Left ventricle myocardium inferior (tissue), 1 donor: ENCODE results near the gene RUVBL2. TPM values are rescaled to one million over a fixed set of nuclear protein-coding genes. Genes with fewer than 3 reads are reported as not detected.
"Not testable (repeated sequence)": the region's sequence is repeated elsewhere in the genome, so short reads cannot be mapped to it uniquely, and the experiment has no call there.

Experiments
- DNase-seq: peaks from one replicate; pipeline ENCODE4 v3.0.0-alpha.2; 2020
- H3K27ac ChIP-seq: fragments of 200-600 bp; replicated peaks from 2 replicates; pipeline ENCODE4 v1.8.0; 2021
- H3K27me3 ChIP-seq: fragments of 200-600 bp; 2 replicates; pipeline ENCODE4 v1.8.0; 2021; ENCODE audit warnings: low read depth
- H3K36me3 ChIP-seq: fragments of 200-600 bp; 2 replicates; pipeline ENCODE4 v1.8.0; 2021
- H3K4me1 ChIP-seq: fragments of 200-600 bp; 2 replicates; pipeline ENCODE4 v1.8.0; 2021
- H3K4me3 ChIP-seq: fragments of 200-600 bp; 2 replicates; pipeline ENCODE4 v1.8.0; 2021; ENCODE audit warnings: mild to moderate bottlenecking, moderate library complexity
- H3K9me3 ChIP-seq: fragments of 200-600 bp; replicated peaks from 2 replicates; pipeline ENCODE4 v1.8.0; 2021
- CTCF ChIP-seq: fragments of 200-600 bp; IDR thresholded peaks from 2 replicates; pipeline ENCODE4 v1.8.0; 2021; ENCODE audit warnings: antibody characterized with exemption, mild to moderate bottlenecking, borderline replicate concordance
- intact Hi-C: fragments of 100-400 bp; cut with micrococcal nuclease; formaldehyde crosslinking; loops from one replicate; pipeline ENCODE4 v1.11.0; 2022
- total RNA-seq: library from RNA; stranded (reverse); fragmentation: NEBNext Ultra II Directional; extraction: Animal tissue kit (Norgen Biotek cat#: 25700); gene quantifications from one replicate; pipeline ENCODE4 v1.2.1, GENCODE V29; 2021
- donor health status: DM: no; HTN: yes; CAD: no; lungs with severe emphysema.

The RUVBL2 gene
- total RNA-seq, 1 donor from 2014 or later, result 44.4 TPM

DNA sequence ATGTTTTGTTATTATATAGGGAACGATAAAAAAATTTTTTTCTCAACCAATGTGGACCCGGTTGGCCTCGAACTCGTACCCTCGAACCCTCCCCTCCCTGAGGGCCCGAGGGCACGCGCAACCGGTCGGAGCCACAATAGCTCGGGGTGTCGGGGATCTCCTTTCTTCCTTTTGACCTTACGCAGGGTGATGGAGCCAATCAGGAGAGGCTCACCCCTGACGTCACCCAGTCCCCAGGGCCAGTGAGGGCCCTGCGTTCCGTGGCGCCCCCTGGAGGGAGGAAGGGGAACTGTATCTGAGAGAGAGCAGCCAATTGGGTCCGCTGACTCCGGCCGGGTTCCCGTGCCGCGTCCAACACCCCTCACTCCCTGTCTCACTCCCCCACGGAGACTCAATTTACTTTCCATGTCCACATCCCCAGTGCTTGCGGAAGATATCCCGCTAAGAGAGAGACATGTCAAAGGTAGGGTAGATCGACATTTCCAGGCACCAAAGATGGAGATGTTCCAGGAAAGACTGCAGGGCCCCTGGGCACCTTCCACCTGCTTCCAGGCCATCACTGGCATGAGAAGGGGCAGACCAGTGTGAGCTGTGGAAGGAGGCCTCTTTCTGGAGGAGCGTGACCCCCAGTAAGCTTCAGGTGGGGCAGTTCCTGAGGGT, 38.1 kb downstream of the RUVBL2 start, which contains the start of gene CGB2:
Gene CGB2 (plus strand): TSS at position 249 of the 660 bp plus-strand sequence. CDS start 206 bp downstream, at position 455.
- intact Hi-C loops, result not testable (repeated sequence)
- TF ChIP-seq CTCF, result peak; percentile 30

DNA sequence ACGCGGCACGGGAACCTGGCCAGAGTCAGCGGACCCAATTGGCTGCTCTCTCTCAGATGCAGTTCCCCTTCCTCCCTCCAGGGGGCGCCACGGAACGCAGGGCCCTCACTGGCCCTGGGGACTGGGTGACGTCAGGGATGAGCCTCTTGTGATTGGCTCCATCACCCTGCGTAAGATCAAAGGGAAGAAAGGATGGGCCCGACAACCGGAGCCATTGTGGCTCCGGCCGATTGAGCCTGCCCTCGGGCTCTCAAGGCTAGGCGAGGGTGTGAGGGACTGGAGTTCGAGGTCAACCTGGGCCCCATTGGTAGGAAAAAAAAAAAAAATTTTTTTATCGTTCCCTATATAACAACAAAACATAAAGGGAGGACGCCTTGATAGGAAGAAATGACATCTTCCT, 43.1 kb downstream of the RUVBL2 start, which contains the start of gene CGB1:
Gene CGB1 (minus strand): TSS at position 81 of the 400 bp plus-strand sequence. CDS start 184 bp downstream, outside the sequence.
- H3K4me1 ChIP-seq, intact Hi-C loops, H3K4me3 ChIP-seq, H3K36me3 ChIP-seq, DNase-seq, H3K27ac ChIP-seq, H3K9me3 ChIP-seq: not testable (repeated sequence)
- H3K27me3 ChIP-seq, result peaks cover 20% of the 10 kb centered on the region
- TF ChIP-seq CTCF, result peak; percentile 26

More for the DNA sequence above, 38.1 kb downstream of the RUVBL2 start, which contains the start of gene CGB2:
- not testable (repeated sequence) for H3K36me3 ChIP-seq, H3K4me1 ChIP-seq, H3K4me3 ChIP-seq, H3K27ac ChIP-seq, DNase-seq, H3K9me3 ChIP-seq
- H3K27me3 ChIP-seq, result peaks cover 23% of the 10 kb centered on the region

GRCh38 chr19:49038111-49038510, 44.4 kb downstream of the RUVBL2 start:
- H3K27ac ChIP-seq, H3K9me3 ChIP-seq, intact Hi-C loops, H3K4me3 ChIP-seq, H3K4me1 ChIP-seq, DNase-seq, H3K36me3 ChIP-seq: not testable (repeated sequence)
- H3K27me3 ChIP-seq, result peaks cover 16% of the 10 kb centered on the region

DNA sequence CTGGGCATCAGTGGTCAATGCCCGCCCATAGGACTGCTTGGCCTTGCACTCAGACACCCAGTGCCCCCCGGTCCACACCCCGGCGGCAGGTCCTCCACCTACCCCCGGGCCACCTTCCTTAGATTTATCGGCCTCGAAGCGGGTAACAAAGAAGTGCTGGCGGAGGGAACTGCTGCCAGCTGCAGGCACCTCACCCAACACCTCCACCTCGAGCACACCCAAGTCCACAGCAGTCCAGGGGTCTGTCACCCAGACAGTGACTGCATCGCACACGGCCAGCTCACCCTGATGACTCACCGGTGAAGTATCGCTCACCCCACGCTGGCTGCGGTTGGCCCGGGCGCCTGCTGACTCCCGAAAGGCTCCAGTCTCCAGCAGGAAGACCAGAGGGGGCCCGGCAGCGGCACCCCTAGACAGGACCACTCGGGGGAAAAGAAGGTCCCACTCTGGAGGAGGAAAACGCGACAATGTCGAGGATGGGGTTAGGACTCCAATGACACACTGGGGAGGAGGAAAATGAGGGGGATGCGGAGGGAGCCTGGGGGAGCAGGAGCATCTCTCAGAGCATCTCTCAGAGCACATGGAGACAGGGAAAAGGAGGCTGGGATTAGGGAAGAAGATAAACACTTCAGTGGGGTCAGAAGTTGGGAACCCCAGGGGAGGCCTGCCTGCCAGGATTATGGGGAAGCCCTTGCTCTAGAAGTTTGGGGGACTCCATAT, 45.0 kb downstream of the RUVBL2 start:
- intact Hi-C loops, H3K9me3 ChIP-seq, H3K27ac ChIP-seq, H3K36me3 ChIP-seq, DNase-seq, H3K4me3 ChIP-seq, H3K4me1 ChIP-seq: not testable (repeated sequence)
- H3K27me3 ChIP-seq, result peaks cover 16% of the 10 kb centered on the region

DNA sequence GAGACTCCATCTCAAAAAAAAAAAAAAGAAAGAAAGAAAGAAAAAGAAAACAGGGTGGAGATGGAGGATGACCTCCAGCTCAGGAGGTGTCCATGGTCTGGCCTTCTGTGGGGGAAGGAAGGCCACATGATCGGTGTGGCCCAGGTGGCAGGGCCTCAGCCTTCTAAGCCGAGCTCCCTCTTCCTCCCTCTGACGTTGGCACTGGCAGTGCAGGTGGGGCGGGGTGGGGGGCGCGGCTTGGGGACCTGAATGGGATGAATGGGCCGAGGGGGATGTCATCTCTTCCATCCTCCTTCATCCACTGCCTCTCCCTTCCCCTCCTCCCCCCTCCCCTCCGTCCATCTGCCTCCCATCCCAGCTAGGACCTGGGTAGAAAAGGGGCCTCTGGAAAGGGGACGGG, 46.0 kb downstream of the RUVBL2 start:
- H3K27ac ChIP-seq, H3K9me3 ChIP-seq, DNase-seq, H3K4me3 ChIP-seq, H3K36me3 ChIP-seq, intact Hi-C loops, H3K4me1 ChIP-seq: not testable (repeated sequence)
- peaks cover 16% of the 10 kb centered on the region for H3K27me3 ChIP-seq

GRCh38 chr19:49042177-49042576, 48.5 kb downstream of the RUVBL2 start:
- no peak for DNase-seq
- Histone ChIP-seq H3K9me3 (no peaks in the 10 kb centered on the region), H3K36me3 (no peaks in the 10 kb centered on the region), H3K4me1 (no peaks in the 10 kb centered on the region), H3K4me3 (no peak overlapping the region), H3K27me3 (no peaks in the 10 kb centered on the region), H3K27ac (no peak overlapping the region)
- intact Hi-C loops, result no loop called here
- TF ChIP-seq CTCF, result no peak

- H3K27ac ChIP-seq, intact Hi-C loops, DNase-seq, H3K4me1 ChIP-seq, H3K4me3 ChIP-seq, H3K9me3 ChIP-seq, H3K27me3 ChIP-seq, H3K36me3 ChIP-seq: not testable (repeated sequence)
These were observed 49.0 kb downstream of the RUVBL2 start for GRCh38 chr19:49042666-49043065.

GRCh38 chr19:49043548-49043947, 49.9 kb downstream of the RUVBL2 start, which contains the start of gene CGB5:
Gene CGB5, plus strand, starts transcription at chr19:49043848. Its CDS starts 362 bp downstream, at chr19:49044210.
- DNase-seq, H3K9me3 ChIP-seq, H3K27me3 ChIP-seq, H3K4me3 ChIP-seq, H3K27ac ChIP-seq, H3K36me3 ChIP-seq, intact Hi-C loops, H3K4me1 ChIP-seq: not testable (repeated sequence)

GRCh38 chr19:49049011-49049410, 55.3 kb downstream of the RUVBL2 start, which contains the start of gene CGB8:
Gene CGB8, minus strand, starts transcription at chr19:49049111. Its CDS starts 372 bp downstream, at chr19:49048739.
- H3K27ac ChIP-seq, H3K36me3 ChIP-seq, H3K4me1 ChIP-seq, DNase-seq, H3K9me3 ChIP-seq, H3K4me3 ChIP-seq, intact Hi-C loops, H3K27me3 ChIP-seq: not testable (repeated sequence)

DNA sequence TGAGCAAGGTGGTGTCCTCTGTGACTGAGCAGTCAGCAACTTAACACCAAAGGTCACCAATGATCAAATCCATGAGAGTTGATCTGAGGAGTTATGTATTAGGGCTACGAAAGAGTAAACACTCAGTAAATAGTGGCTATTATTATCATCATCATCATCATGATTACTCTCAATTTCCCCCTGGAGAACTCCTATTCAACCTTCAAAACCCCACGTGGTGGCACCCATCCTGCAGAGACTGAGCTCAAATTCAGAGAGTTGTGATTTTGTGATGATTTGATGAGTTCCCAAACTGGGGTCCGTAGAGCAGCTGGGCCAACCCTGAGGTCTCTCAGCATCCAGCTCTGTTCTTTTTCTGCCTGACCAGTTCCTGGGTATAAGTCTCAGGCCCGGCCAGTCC, 56.1 kb downstream of the RUVBL2 start:
- H3K9me3 ChIP-seq, DNase-seq, H3K27ac ChIP-seq, H3K27me3 ChIP-seq, H3K4me3 ChIP-seq, H3K36me3 ChIP-seq, H3K4me1 ChIP-seq, intact Hi-C loops: not testable (repeated sequence)
